Spinal cord (tissue), 10 donors: ENCODE results near the gene CANT1. TPM values are rescaled to one million over a fixed set of nuclear protein-coding genes. Genes with fewer than 3 reads are reported as not detected.
A peak's percentile ranks its signal among the peaks of the same experiment; 100 is the strongest.

Experiments
- DNase-seq, 6 donors: peaks; one replicate each; pipeline versions ENCODE4 v3.0.0 to v3.0.0-alpha.2; 2013 to 2015; ENCODE audit warnings: low spot score in 6 of 6, low read depth in 4 of 6
- H3K27ac ChIP-seq: one replicate; pipeline ENCODE4 v1.5.1; 2013; ENCODE audit warnings: low read depth, low read length, control low read depth
- H3K27me3 ChIP-seq: one replicate; pipeline ENCODE4 v1.6.1; 2013; ENCODE audit warnings: low read length; ENCODE audit not compliant: control insufficient read depth, insufficient read depth
- H3K36me3 ChIP-seq: one replicate; pipeline ENCODE4 v1.6.1; 2013; ENCODE audit warnings: low read length; ENCODE audit not compliant: control insufficient read depth, insufficient read depth
- H3K4me1 ChIP-seq: one replicate; pipeline ENCODE4 v1.6.1; 2013; ENCODE audit warnings: low read length; ENCODE audit not compliant: control insufficient read depth, insufficient read depth
- H3K4me3 ChIP-seq: one replicate; pipeline ENCODE4 v1.5.1; 2013; ENCODE audit warnings: low read depth, low read length, control low read depth
- H3K9me3 ChIP-seq: one replicate; pipeline ENCODE4 v1.6.1; 2013; ENCODE audit warnings: low read length; ENCODE audit not compliant: control insufficient read depth, insufficient read depth
- WGBS: methylation state at CpG from one replicate; pipeline ENCODE4 v1.1.5; 2013; ENCODE audit warnings: missing lambda C conversion rate; ENCODE audit not compliant: insufficient coverage; 5-methylcytosine and 5-hydroxymethylcytosine counted together
- polyA plus RNA-seq, 2 donors: library from polyadenylated mRNA; unstranded; fragments of 120-200 nt; gene quantifications; one replicate each; pipeline ENCODE4 v1.2.1, GENCODE V29; 2013; ENCODE audit not compliant: insufficient read length in 2 of 2
- total RNA-seq, 2 donors: library from RNA; depleted of rRNA in 1 of 2; stranded (reverse); fragments of 120-200 nt in 1 of 2; fragments of >200 nt in 1 of 2; gene quantifications; one replicate each; pipeline versions ENCODE4 v1.2.3 to v1.2.4, GENCODE V29; 2013 to 2014
- donor health status: healthy.

CANT1 gene
- total and polyA plus RNA-seq, 4 donors = 23.6 to 38.8 (median 30.9) TPM

DNA sequence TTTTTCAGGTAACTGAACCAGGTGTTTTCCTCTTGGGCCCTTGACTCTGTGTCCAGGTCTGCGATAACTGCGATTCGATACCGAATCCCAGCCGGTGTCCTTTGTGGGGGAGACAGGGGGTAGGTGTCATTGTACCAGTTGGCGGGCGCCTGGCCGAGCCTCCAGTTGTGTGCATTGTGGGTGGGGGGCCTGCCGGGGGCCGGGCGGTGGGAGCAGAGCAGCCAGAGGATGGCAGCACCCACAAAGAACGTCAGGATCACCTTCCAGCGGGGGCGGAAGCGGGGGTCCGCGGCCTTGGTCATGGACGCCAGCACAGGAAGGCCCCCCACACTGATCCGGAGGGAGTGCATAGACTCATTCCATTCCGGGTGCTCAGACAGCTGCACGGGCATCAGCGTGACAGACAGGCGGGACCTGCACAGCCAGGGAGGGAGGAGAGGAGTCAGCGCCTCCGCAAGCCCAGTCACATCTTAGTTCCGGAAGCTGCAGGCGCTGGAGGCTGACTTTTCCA is 12.3 kb downstream of the CANT1 start:
- Histone ChIP-seq H3K4me3 (no peak overlapping the region), H3K4me1 (peaks cover 25% of the 10 kb centered on the region), H3K9me3 (no peaks in the 10 kb centered on the region), H3K36me3 (peaks cover 90% of the 10 kb centered on the region), H3K27ac (no peak overlapping the region), H3K27me3 (no peaks in the 10 kb centered on the region)
- DNase-seq = no peak
- 94% methylated on average over 20 of the region's 27 CpGs for WGBS

DNA sequence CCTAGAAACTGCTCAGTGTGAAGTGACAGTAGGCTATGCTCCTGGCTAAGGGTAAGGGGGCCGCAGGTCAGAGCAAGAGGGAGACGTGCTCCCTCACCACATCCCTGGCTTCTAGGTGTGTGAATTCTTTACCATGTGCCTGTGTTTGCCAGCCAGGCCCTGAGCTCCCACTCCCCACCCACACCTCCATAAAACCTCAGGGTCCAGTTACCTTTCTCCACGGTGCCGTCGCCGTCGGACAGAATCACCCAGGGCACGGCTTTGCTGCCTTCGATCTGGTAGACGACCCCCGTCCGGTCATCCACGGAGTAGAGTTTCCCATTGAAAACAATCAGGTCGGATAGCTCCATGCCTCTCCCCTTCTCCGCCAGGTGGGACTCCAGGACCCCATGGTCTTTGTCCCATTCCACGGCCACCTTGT is 12.8 kb downstream of the CANT1 start:
- peaks cover 94% of the 10 kb centered on the region for H3K36me3 ChIP-seq
- H3K27ac ChIP-seq = no peak overlapping the region
- H3K9me3 ChIP-seq = no peaks in the 10 kb centered on the region
- no peak overlapping the region for H3K4me3 ChIP-seq
- H3K4me1 ChIP-seq = peaks cover 25% of the 10 kb centered on the region
- WGBS = 95% methylated on average over 15 of the region's 16 CpGs
- H3K27me3 ChIP-seq = no peaks in the 10 kb centered on the region
- no peak for DNase-seq

DNA sequence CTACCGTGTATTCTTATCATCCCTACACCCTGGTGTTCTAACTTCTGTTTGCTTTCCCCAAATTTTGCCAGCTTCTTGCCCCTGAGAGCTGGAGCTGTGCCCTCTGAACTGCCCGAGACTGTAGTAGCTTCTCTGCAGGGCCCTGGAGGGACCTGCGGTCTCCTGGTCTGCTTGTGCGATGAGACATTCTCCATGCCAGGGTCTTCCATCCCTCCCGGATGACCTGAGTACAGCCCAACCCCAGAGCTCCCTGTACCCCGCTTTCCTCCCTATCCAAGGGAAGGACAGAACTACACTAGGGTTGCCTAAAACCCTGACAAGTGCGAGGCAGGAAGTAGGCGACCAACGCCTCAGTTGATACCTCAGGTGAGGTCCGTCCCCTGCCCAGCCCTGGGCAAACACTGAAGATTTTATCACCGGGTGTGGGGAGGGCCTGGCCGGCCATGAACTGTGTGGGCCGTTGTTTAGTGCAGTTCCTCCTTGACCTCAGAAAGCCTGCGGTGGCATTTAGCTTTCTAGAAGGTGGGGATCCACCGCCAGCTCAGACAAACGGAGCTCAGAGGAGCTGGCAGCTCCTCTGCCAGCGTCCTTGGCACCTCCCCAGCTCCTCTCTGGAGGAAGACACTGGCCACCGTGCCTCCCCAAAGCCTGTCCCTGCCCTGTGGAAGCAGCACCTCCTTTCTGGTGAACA is 13.7 kb downstream of the CANT1 start:
- DNase-seq = peak in 2 of 6 donors; percentile 19 to 57
- 69% methylated on average over 18 of the region's 18 CpGs for WGBS
- Histone ChIP-seq H3K9me3 (no peaks in the 10 kb centered on the region), H3K36me3 (peaks cover 94% of the 10 kb centered on the region), H3K4me3 (no peak overlapping the region), H3K4me1 (peaks cover 25% of the 10 kb centered on the region), H3K27me3 (no peaks in the 10 kb centered on the region), H3K27ac (no peak overlapping the region)

DNA sequence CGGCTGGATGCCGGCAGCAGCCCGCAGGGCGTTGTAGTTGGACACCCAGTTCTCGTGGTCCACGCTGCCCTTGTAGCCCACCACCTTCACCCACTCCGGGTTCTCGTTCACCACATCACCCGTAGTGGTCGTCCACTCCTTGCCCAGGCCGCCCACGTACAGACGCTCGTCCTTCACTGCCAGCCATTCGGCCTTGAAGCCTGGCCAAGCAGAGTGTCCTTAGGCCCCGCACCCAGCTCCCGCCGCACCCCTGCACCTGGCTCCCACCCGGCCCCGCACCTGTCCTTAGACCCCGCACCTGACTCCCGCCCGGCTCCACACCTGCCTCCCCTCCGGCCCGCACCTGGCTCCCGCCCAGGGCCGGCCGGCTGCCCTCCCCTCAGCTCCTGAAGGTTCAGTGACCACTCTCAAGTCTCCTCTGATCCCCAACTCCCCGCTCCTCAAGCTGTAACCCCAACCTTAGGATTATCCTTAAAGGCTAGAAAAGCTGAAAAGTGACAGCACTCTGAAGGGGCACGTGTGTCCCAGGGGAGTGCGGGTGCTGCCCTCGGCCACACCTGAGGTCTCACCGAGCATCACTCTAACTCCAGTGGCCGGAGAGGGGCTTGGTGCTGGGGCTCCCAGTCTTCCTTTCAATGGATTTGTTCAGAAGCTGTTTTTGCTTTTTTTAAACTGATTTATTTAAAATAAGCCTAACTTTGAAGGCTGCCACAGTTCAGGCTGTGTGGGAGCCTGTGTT is 14.4 kb downstream of the CANT1 start:
- H3K36me3 ChIP-seq = peaks cover 94% of the 10 kb centered on the region
- H3K4me3 ChIP-seq = no peak overlapping the region
- 96% methylated on average over 33 of the region's 34 CpGs for WGBS
- H3K9me3 ChIP-seq = no peaks in the 10 kb centered on the region
- no peak for DNase-seq
- no peak overlapping the region for H3K27ac ChIP-seq
- H3K4me1 ChIP-seq = peaks cover 25% of the 10 kb centered on the region
- H3K27me3 ChIP-seq = no peaks in the 10 kb centered on the region

DNA sequence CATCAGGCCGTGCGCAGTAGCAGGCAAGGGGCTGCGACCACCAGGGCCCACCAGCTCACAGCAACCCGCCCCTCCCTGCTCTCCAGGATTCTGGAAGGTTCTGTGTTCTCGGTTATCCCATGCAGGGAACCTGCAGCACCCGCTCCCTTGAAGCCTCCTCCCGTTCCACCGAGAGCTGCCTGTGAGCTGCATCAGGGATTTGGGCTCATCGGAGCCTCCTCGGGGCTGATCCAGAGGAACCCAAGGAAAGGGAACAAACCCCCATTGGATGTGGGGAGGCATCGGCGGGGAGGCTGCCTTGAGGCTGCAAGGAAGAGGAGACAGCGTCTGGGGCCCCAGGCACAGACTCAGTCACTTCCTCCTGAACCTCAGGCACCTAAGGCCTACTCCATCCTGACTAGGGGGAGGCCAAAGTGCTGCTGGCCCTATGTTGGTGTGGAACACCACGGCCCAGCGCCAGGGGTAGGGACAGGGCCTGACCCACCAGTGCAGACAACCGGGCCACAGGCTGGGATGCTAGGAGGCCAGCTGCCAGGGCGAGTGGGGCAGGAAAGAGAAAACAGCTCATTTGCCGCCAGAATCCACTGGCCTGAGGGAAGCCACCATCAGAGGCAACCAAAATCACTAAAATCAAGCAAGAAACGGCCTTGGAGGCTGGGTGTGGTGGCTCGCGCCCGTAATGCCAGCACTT is 15.4 kb downstream of the CANT1 start:
- no peaks in the 10 kb centered on the region for H3K27me3 ChIP-seq
- H3K4me3 ChIP-seq = no peak overlapping the region
- no peak overlapping the region for H3K27ac ChIP-seq
- peaks cover 23% of the 10 kb centered on the region for H3K4me1 ChIP-seq
- WGBS = 94% methylated on average over 20 of the region's 22 CpGs
- no peaks in the 10 kb centered on the region for H3K9me3 ChIP-seq
- peaks cover 93% of the 10 kb centered on the region for H3K36me3 ChIP-seq
- no peak for DNase-seq

DNA sequence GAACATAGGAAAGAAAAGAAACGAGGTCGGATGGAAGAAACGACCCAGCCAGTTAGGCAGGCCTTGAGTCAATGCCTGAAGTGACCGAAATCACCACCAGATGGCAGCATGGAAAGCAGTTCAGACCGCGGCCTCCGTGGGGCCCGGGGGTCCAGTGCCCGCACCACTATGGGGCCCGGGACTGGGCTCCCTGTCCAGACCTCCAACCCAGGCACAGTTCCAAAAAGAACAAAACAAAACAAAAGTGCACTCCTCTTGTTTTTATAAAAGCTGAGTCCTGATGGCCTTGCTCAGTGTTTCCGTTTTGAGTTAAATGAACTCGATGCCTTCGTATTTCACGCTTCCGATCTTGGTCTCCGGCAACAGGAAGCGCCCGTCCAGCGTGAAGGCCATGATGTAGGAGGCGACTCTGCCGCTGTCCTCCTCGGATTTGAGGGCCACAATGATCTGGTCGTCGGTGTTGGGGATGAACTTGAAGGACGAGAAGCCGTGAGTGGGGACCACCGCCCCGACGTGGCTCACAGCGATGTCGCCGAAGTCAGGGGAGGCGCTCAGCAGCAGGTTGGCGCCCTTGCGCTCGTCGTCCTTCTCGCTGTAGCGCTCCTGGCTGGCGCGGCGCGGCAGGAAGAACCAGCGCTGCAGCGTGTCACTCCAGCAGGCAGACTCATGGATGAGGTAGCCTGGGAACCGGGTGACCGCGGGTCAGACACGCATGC is 16.2 kb downstream of the CANT1 start:
- DNase-seq = peak in 2 of 6 donors; percentile 66 to 68
- WGBS = 76% methylated on average over 48 of the region's 49 CpGs
- H3K36me3 ChIP-seq = peaks cover 85% of the 10 kb centered on the region
- H3K4me1 ChIP-seq = peaks cover 16% of the 10 kb centered on the region
- no peak overlapping the region for H3K4me3 ChIP-seq
- no peaks in the 10 kb centered on the region for H3K27me3 ChIP-seq
- no peak overlapping the region for H3K27ac ChIP-seq
- no peaks in the 10 kb centered on the region for H3K9me3 ChIP-seq

DNA sequence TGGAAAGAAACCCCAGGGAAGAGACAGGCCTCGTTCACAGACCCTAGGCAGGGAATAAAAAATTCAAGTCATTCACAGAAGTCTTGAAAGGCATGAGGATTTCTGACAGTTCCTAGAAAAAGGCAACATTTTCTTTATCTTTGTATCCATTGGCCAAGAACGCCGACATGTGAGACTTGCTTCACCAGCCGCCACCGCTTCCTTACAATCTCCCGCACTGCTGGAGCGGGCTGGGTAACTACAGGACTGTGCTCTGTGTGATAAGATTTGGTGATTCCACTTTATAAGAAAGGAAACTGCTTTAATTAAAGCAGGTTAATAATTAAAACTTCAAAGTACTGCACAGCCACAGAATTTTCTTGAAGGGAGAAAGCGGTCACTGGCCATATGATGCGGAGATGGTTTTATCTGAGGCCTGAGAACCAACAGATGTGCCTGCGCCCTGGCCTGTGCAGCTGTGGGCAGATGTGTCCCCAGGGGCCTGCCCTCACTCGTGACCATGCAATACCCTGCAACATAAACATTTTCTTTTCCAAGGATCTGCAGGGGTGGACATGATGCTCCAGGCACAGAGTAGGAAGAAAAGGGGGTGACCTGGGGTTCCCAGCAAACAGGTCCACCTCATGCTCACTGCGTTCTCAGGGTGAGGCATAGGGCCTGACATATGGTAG is 16.9 kb downstream of the CANT1 start:
- DNase-seq = no peak
- H3K9me3 ChIP-seq = no peaks in the 10 kb centered on the region
- H3K27me3 ChIP-seq = no peaks in the 10 kb centered on the region
- H3K4me3 ChIP-seq = no peak overlapping the region
- 83% methylated on average over 3 of the region's 12 CpGs for WGBS
- peaks cover 14% of the 10 kb centered on the region for H3K4me1 ChIP-seq
- no peak overlapping the region for H3K27ac ChIP-seq
- peaks cover 78% of the 10 kb centered on the region for H3K36me3 ChIP-seq

DNA sequence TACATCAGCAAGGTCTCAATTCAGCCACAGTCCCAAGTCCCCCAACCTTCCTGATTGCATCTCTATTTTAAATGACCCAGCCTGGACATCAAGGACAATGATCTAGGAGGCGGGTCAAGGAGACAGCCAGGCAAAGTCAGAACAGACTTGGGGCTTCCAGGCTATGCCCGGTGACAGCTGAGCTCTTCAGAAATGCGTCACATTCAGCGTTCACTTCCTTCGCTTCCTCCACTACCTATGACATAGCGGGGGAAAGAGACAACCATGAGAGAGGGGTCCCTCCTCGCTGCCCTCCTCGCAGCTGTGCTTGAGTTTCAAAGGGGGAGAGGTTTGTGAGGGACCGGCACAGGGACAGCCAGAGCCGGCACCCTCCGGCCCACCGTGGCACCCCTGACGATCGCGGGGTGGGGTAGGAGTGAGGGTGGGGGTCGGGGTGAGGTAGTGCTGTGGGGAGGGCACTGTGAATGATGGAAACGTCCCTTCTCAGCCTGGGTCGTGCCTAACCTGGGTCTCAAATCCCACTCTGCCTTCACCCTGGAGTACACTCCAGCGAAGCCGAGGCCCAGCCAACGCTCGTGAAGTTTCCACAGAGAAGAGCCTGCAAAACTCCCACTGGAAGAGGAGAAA is 17.5 kb downstream of the CANT1 start:
- 97% methylated on average over 6 of the region's 22 CpGs for WGBS
- Histone ChIP-seq H3K27me3 (no peaks in the 10 kb centered on the region), H3K36me3 (peaks cover 71% of the 10 kb centered on the region), H3K9me3 (no peaks in the 10 kb centered on the region), H3K4me1 (peaks cover 14% of the 10 kb centered on the region), H3K27ac (no peak overlapping the region), H3K4me3 (no peak overlapping the region)
- DNase-seq = no peak
